Stimulated activated CD4-positive, alpha-beta T cell treated with anti-CD3 and anti-CD28 coated beads, Interleukin-15, amount 100 ng/mL, for 1 hour (primary cell): ENCODE measurements around the gene PARP8.

ENCODE experiments used
- DNase-seq, 2 donors: peaks; one replicate each; pipeline ENCODE4 v3.0.0-alpha.2; 2020; ENCODE audit warnings: low read depth in 1 of 2, low spot score in 1 of 2

PARP8 gene

GRCh38 chr5:50889790-50890189 is 223.4 kb downstream of the PARP8 start:
- DNase-seq = no peak
